K562 (cell line): Measurements from ENCODE around the gene DNAJB11. TPM values are rescaled to one million over a fixed set of nuclear protein-coding genes. Genes with fewer than 3 reads are reported as not detected.

Source experiments
- CREBBP ChIP-seq: IDR thresholded peaks from one replicate; pipeline ENCODE4 v1.6.1; 2012; ENCODE audit warnings: low read depth, mild to moderate bottlenecking, control low read depth, inconsistent platforms, low read length
- FOXJ3 ChIP-seq: sonication (generic); formaldehyde crosslinking; IDR thresholded peaks from 2 replicates; pipeline ENCODE4 v1.4.0; 2020; ENCODE audit warnings: mild to moderate bottlenecking, missing genetic modification reagents
- MCM3 ChIP-seq: fragments of 450-650 bp; IDR thresholded peaks from 2 replicates; pipeline ENCODE4 v1.6.1; 2016
- MCM7 ChIP-seq, 2 experiments: fragments of 450-650 bp; IDR thresholded peaks; 2 replicates each; pipeline ENCODE4 v1.6.1; 2016 to 2018
- NFATC3 ChIP-seq: fragments of 450-650 bp; IDR thresholded peaks from 2 replicates; pipeline ENCODE4 v1.6.1; 2017; ENCODE audit warnings: mild to moderate bottlenecking
- SAFB2 ChIP-seq: fragments of 200-400 bp; formaldehyde crosslinking; IDR thresholded peaks from 2 replicates; pipeline ENCODE4 v1.6.1; 2018; ENCODE audit warnings: borderline replicate concordance, low read length, low read depth, moderate library complexity; ENCODE audit not compliant: severe bottlenecking
- SMAD2 ChIP-seq: fragments of 150-350 bp; IDR thresholded peaks from 2 replicates; pipeline ENCODE4 v1.6.1; 2014; ENCODE audit warnings: low read depth, mild to moderate bottlenecking, low read length
- SMAD3 ChIP-seq: fragments of 450-650 bp; formaldehyde crosslinking; conservative IDR thresholded peaks from 2 replicates; pipeline ENCODE4 v1.4.0; 2020; ENCODE audit warnings: mild to moderate bottlenecking
- XRCC4 ChIP-seq: IDR thresholded peaks from one replicate; pipeline ENCODE4 v1.6.1; 2011; ENCODE audit not compliant: insufficient read depth, insufficient read length; ENCODE audit errors: extremely low read depth
- ZBTB40 ChIP-seq, 2 experiments: fragments of 450-650 bp in 1 of 2; sonication (generic) in 1 of 2; formaldehyde crosslinking in 1 of 2; IDR thresholded peaks; 2 replicates each; pipeline versions ENCODE4 v1.7.1 to v1.9.0; 2016 to 2022; ENCODE audit warnings: inconsistent platforms in 1 of 2, mild to moderate bottlenecking in 1 of 2, missing genetic modification reagents in 1 of 2
- polyA plus RNA-seq, 8 experiments: library from polyadenylated mRNA; depleted of rRNA in 4 of 8; stranded (reverse) in 5 of 8; unstranded in 3 of 8; fragments of >200 nt; fragmentation: Nextera tagmentation in 2 of 8; fragmentation: Illumina TruSeq in 1 of 8; extraction: Ambion mirVana in 2 of 8; extraction: Trizol in 1 of 8; gene quantifications; 2 replicates each; pipeline versions ENCODE4 v1.2.1 to v1.2.3, GENCODE V29; 2011 to 2014; ENCODE audit warnings: inconsistent platforms in 1 of 8, missing spikeins in 1 of 8
- total RNA-seq, 7 experiments: library from RNA; depleted of rRNA in 6 of 7; stranded (reverse); fragments of >200 nt in 6 of 7; fragmentation: Illumina TruSeq in 2 of 7; extraction: Trizol in 2 of 7; gene quantifications; 2 replicates each; pipeline versions ENCODE4 v1.2.1 to v1.2.3, GENCODE V29; 2011 to 2021; ENCODE audit warnings: low replicate concordance in 1 of 7
- TF ChIP-seq, protein P1 (sequence below): IDR thresholded peaks from 2 replicates; pipeline ENCODE4 v1.6.1; 2016; ENCODE audit warnings: missing genetic modification characterization, missing compliant biosample characterization

DNAJB11 gene
- total and polyA plus RNA-seq, 9 of the 15 experiments (the other 6 are each of a cell fraction or from before 2014, with no cell fraction given) = 14.8 to 74.7 (median 63.8) TPM

DNA sequence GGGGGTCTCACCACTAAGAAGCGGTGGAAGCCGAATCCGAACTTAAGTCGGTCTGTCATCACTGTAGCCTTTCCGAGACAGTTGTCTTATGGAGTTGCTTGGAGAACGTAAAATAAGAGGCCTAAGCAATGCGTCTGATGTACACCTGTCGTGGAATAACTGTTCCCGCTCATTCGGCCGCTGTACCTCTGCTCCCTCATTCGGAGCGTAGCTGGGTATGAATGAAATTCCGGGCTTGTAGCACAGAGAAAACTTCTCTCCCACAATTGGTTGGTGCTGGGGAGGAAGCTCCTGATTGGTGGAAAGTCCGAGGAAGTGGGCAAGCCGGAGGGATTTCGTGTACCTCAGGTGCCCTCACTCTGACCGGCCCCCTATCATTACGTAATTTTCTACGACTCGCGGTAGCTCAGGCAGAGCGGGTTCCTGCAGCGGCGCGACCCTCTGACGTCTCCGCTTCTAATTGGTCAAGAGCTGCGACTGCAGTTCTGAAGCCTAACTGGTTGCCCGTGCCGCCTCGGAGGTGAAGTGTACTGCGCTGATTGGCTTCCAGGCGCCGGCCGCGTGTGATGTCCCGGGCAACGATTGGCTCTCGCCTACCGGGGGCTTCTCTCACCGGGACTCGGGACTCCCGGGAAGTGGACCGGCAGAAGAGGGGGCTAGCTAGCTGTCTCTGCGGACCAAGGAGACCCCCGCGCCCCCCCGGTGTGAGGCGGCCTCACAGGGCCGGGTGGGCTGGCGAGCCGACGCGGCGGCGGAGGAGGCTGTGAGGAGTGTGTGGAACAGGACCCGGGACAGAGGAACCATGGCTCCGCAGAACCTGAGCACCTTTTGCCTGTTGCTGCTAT lies at the start of gene DNAJB11 (continued):
- TF ChIP-seq ZBTB40 (IDR thresholded peaks at IDR 0.05) (peak; percentile 79), ZBTB40 (CRISPR knock-in tag; IDR thresholded peaks at IDR 0.05) (no peak), MCM7 (IDR thresholded peaks at IDR 0.05) (no peak), FOXJ3 (CRISPR knock-in tag) (no peak), SMAD3 (CRISPR knock-in tag) (no peak), XRCC4 (no peak), SAFB2 (no peak), MCM3 (no peak), CREBBP (no peak), SMAD2 (no peak), NFATC3 (no peak)
- TF ChIP-seq, protein P1, sequence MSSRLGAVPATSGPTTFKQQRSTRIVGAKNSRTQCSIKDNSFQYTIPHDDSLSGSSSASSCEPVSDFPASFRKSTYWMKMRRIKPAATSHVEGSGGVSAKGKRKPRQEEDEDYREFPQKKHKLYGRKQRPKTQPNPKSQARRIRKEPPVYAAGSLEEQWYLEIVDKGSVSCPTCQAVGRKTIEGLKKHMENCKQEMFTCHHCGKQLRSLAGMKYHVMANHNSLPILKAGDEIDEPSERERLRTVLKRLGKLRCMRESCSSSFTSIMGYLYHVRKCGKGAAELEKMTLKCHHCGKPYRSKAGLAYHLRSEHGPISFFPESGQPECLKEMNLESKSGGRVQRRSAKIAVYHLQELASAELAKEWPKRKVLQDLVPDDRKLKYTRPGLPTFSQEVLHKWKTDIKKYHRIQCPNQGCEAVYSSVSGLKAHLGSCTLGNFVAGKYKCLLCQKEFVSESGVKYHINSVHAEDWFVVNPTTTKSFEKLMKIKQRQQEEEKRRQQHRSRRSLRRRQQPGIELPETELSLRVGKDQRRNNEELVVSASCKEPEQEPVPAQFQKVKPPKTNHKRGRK (tag) = no peak
